ENCODE data around the gene DNAJB14. TPM values are rescaled to one million over a fixed set of nuclear protein-coding genes. Genes with fewer than 3 reads are reported as not detected.

The DNAJB14 gene
- total RNA-seq, 1 experiment from 2014 or later, result 36.8 TPM

- in situ Hi-C loops (cut with HindIII; ENCODE audit: low sequenced_read_pairs), result no loop called here
- DNase-seq (ENCODE audit: low spot score), result no peak
Measured at GRCh38 chr4:99947608-99948007, 1.2 kb upstream of the DNAJB14 start.

GRCh38 chr4:99947190-99947578 is 766 bp upstream of the DNAJB14 start:
- in situ Hi-C loops (cut with HindIII; ENCODE audit: low sequenced_read_pairs), result no loop called here
- no peak for DNase-seq (ENCODE audit: low spot score)

GRCh38 chr4:99945718-99946355 is 581 bp downstream of the DNAJB14 start:
- DNase-seq (ENCODE audit: low spot score), result peak; percentile 55
- in situ Hi-C loops (cut with HindIII; ENCODE audit: low sequenced_read_pairs), result no loop called here

- in situ Hi-C loops (cut with HindIII; ENCODE audit: low sequenced_read_pairs), result no loop called here
- no peak for DNase-seq (ENCODE audit: low spot score)
Measured at GRCh38 chr4:99943904-99944437, 2.4 kb downstream of the DNAJB14 start.

- DNase-seq (ENCODE audit: low spot score), result no peak
- in situ Hi-C loops (cut with HindIII; ENCODE audit: low sequenced_read_pairs), result no loop called here
Measured at GRCh38 chr4:99938243-99938753, 8.1 kb downstream of the DNAJB14 start.

- DNase-seq (ENCODE audit: low spot score), result no peak
- in situ Hi-C loops (cut with HindIII; ENCODE audit: low sequenced_read_pairs), result no loop called here
Measured at GRCh38 chr4:99934891-99935290, 11.5 kb downstream of the DNAJB14 start.

- in situ Hi-C loops (cut with HindIII; ENCODE audit: low sequenced_read_pairs), result no loop called here
- no peak for DNase-seq (ENCODE audit: low spot score)
Measured at GRCh38 chr4:99927566-99927965, 18.9 kb downstream of the DNAJB14 start.

GRCh38 chr4:99921174-99921573 is 25.2 kb downstream of the DNAJB14 start:
- in situ Hi-C loops (cut with HindIII; ENCODE audit: low sequenced_read_pairs), result no loop called here
- no peak for DNase-seq (ENCODE audit: low spot score)

GRCh38 chr4:99918656-99919055 is 27.8 kb downstream of the DNAJB14 start:
- no peak for DNase-seq (ENCODE audit: low spot score)
- in situ Hi-C loops (cut with HindIII; ENCODE audit: low sequenced_read_pairs), result no loop called here

- in situ Hi-C loops (cut with HindIII; ENCODE audit: low sequenced_read_pairs), result no loop called here
Measured at GRCh38 chr4:99917575-99917974, 28.8 kb downstream of the DNAJB14 start.

GRCh38 chr4:99915449-99915848 is 31.0 kb downstream of the DNAJB14 start:
- DNase-seq (ENCODE audit: low spot score), result no peak

More at GRCh38 chr4:99917575-99917974, 28.8 kb downstream of the DNAJB14 start:
- no peak for DNase-seq (ENCODE audit: low spot score)

GRCh38 chr4:99894998-99895397 is 51.4 kb downstream of the DNAJB14 start:
- in situ Hi-C loops (cut with HindIII; ENCODE audit: low sequenced_read_pairs), result no loop called here
- DNase-seq (ENCODE audit: low spot score), result no peak

More at GRCh38 chr4:99915449-99915848, 31.0 kb downstream of the DNAJB14 start:
- in situ Hi-C loops (cut with HindIII; ENCODE audit: low sequenced_read_pairs), result no loop called here

GRCh38 chr4:99894161-99894997 is 52.0 kb downstream of the DNAJB14 start, which contains the start of gene LAMTOR3:
Gene LAMTOR3 (minus strand): TSS chr4:99894427. CDS start chr4:99893963, 464 bp downstream.
- in situ Hi-C loops (cut with HindIII; ENCODE audit: low sequenced_read_pairs), result no loop called here
- peak; percentile 94 for DNase-seq (ENCODE audit: low spot score)

- DNase-seq (ENCODE audit: low spot score), result no peak
- in situ Hi-C loops (cut with HindIII; ENCODE audit: low sequenced_read_pairs), result no loop called here
Measured at GRCh38 chr4:99893839-99894160, 52.6 kb downstream of the DNAJB14 start.

GRCh38 chr4:99893029-99893428 is 53.4 kb downstream of the DNAJB14 start:
- in situ Hi-C loops (cut with HindIII; ENCODE audit: low sequenced_read_pairs), result no loop called here

GRCh38 chr4:99891351-99891750 is 55.1 kb downstream of the DNAJB14 start:
- DNase-seq (ENCODE audit: low spot score), result no peak
- in situ Hi-C loops (cut with HindIII; ENCODE audit: low sequenced_read_pairs), result no loop called here

More at GRCh38 chr4:99893029-99893428, 53.4 kb downstream of the DNAJB14 start:
- no peak for DNase-seq (ENCODE audit: low spot score)

- peak; percentile 12 for DNase-seq (ENCODE audit: low spot score)
- in situ Hi-C loops (cut with HindIII; ENCODE audit: low sequenced_read_pairs), result no loop called here
Measured at GRCh38 chr4:99887837-99888236, 58.6 kb downstream of the DNAJB14 start.

GRCh38 chr4:99886146-99886545 is 60.3 kb downstream of the DNAJB14 start:
- in situ Hi-C loops (cut with HindIII; ENCODE audit: low sequenced_read_pairs), result no loop called here
- no peak for DNase-seq (ENCODE audit: low spot score)

GRCh38 chr4:99885687-99886086 is 60.7 kb downstream of the DNAJB14 start:
- no peak for DNase-seq (ENCODE audit: low spot score)
- in situ Hi-C loops (cut with HindIII; ENCODE audit: low sequenced_read_pairs), result no loop called here

GRCh38 chr4:99885063-99885664 is 61.3 kb downstream of the DNAJB14 start:
- peak; percentile 12 for DNase-seq (ENCODE audit: low spot score)
- in situ Hi-C loops (cut with HindIII; ENCODE audit: low sequenced_read_pairs), result no loop called here

Measured in G401 (cell line).